GM12878 (cell line): Measurements from ENCODE around the gene VTI1A.

ENCODE experiments used
- CTCF ChIP-seq, 3 experiments: IDR thresholded peaks in 2 of 3; conservative IDR thresholded peaks in 1 of 3; 2 replicates each; pipeline ENCODE4 v1.5.1; 2011; ENCODE audit warnings: low read depth in 3 of 3, low read length in 3 of 3, mild to moderate bottlenecking in 3 of 3, control low read depth in 2 of 3, moderate library complexity in 2 of 3, inconsistent platforms in 1 of 3, mixed read lengths in 1 of 3; ENCODE audit not compliant: control insufficient read depth in 2 of 3, insufficient read depth in 1 of 3; ENCODE audit errors: extremely low read depth in 1 of 3
- JUND ChIP-seq: IDR thresholded peaks from 2 replicates; pipeline ENCODE4 v1.6.1; 2012; ENCODE audit warnings: low read depth, mild to moderate bottlenecking, low read length, improper control_type of control experiment, moderate library complexity
- ZSCAN29 ChIP-seq: fragments of 450-650 bp; IDR thresholded peaks from 2 replicates; pipeline ENCODE4 v1.6.1; 2017; ENCODE audit warnings: mild to moderate bottlenecking, moderate library complexity

GRCh38 chr10:112763916-112764520 is 317.0 kb downstream of the VTI1A start:
- no peak for TF ChIP-seq ZSCAN29
- no peak for TF ChIP-seq JUND
- TF ChIP-seq CTCF (IDR thresholded peaks at IDR 0.05 in 2 of 3, conservative IDR thresholded peaks at IDR 0.05 in 1 of 3; ENCODE audit: control insufficient read depth in 2 of 3, extremely low read depth in 1 of 3, insufficient read depth in 1 of 3, low read depth in 3 of 3, low read length in 3 of 3) = no peak
